ENCODE results near the gene SPINK2. TPM values are rescaled to one million over a fixed set of nuclear protein-coding genes. Genes with fewer than 3 reads are reported as not detected.

SPINK2 gene
- total RNA-seq, 1 donor from 2014 or later: not detected

GRCh38 chr4:56817840-56818491 is 3.5 kb downstream of the SPINK2 start:
- TF ChIP-seq CTCF (conservative IDR thresholded peaks at IDR 0.05): no peak
- Mint-ChIP-seq H3K4me3 (no peak overlapping the region), H3K4me1 (peaks cover 5% of the 10 kb centered on the region), H3K9me3 (no peaks in the 10 kb centered on the region), H3K27ac (ENCODE audit: unreplicated experiment) (no peak overlapping the region), H3K36me3 (ENCODE audit: low read depth) (no peaks in the 10 kb centered on the region), H3K27me3 (ENCODE audit: low read depth) (peaks cover 46% of the 10 kb centered on the region)
- no peak for DNase-seq (ENCODE audit: low read depth, low spot score)

- no peak for DNase-seq (ENCODE audit: low read depth, low spot score)
- Mint-ChIP-seq H3K27me3 (ENCODE audit: low read depth) (no peaks in the 10 kb centered on the region), H3K4me3 (no peak overlapping the region), H3K9me3 (no peaks in the 10 kb centered on the region), H3K4me1 (no peaks in the 10 kb centered on the region), H3K27ac (ENCODE audit: unreplicated experiment) (no peak overlapping the region), H3K36me3 (ENCODE audit: low read depth) (no peaks in the 10 kb centered on the region)
- no peak for TF ChIP-seq CTCF (conservative IDR thresholded peaks at IDR 0.05)
Measured at GRCh38 chr4:56806666-56807065, 14.8 kb downstream of the SPINK2 start.

GRCh38 chr4:56804551-56804950 is 16.9 kb downstream of the SPINK2 start:
- no peaks in the 10 kb centered on the region for H3K9me3 Mint-ChIP-seq
- DNase-seq (ENCODE audit: low read depth, low spot score): no peak
- no peak overlapping the region for H3K4me3 Mint-ChIP-seq
- H3K27ac Mint-ChIP-seq (ENCODE audit: unreplicated experiment): no peak overlapping the region
- no peaks in the 10 kb centered on the region for H3K36me3 Mint-ChIP-seq (ENCODE audit: low read depth)
- H3K4me1 Mint-ChIP-seq: peaks cover 7% of the 10 kb centered on the region
- no peak for TF ChIP-seq CTCF (conservative IDR thresholded peaks at IDR 0.05)
- no peaks in the 10 kb centered on the region for H3K27me3 Mint-ChIP-seq (ENCODE audit: low read depth)

GRCh38 chr4:56803471-56803870 is 18.0 kb downstream of the SPINK2 start:
- Mint-ChIP-seq H3K4me1 (peaks cover 11% of the 10 kb centered on the region), H3K27ac (ENCODE audit: unreplicated experiment) (no peak overlapping the region), H3K36me3 (ENCODE audit: low read depth) (no peaks in the 10 kb centered on the region), H3K27me3 (ENCODE audit: low read depth) (peaks cover 3% of the 10 kb centered on the region), H3K9me3 (no peaks in the 10 kb centered on the region), H3K4me3 (no peak overlapping the region)
- TF ChIP-seq CTCF (conservative IDR thresholded peaks at IDR 0.05): no peak
- DNase-seq (ENCODE audit: low read depth, low spot score): no peak

GRCh38 chr4:56799824-56800756 is 21.4 kb downstream of the SPINK2 start:
- TF ChIP-seq CTCF (conservative IDR thresholded peaks at IDR 0.05): peak; percentile 96
- peak; percentile 75 for DNase-seq (ENCODE audit: low read depth, low spot score)
- H3K4me3 Mint-ChIP-seq: peak overlapping the region; percentile 92
- no peaks in the 10 kb centered on the region for H3K9me3 Mint-ChIP-seq
- peak overlapping the region; percentile 75 for H3K27ac Mint-ChIP-seq (ENCODE audit: unreplicated experiment)
- H3K27me3 Mint-ChIP-seq (ENCODE audit: low read depth): peaks cover 3% of the 10 kb centered on the region
- H3K4me1 Mint-ChIP-seq: peaks cover 11% of the 10 kb centered on the region
- H3K36me3 Mint-ChIP-seq (ENCODE audit: low read depth): no peaks in the 10 kb centered on the region

Measured in neural crest cell (in vitro differentiated cells).